Activated B cell treated with CpG ODN at 0.5 μM for 24 hours (primary cell): ENCODE measurements around the gene TFF2. TPM values are rescaled to one million over a fixed set of nuclear protein-coding genes. Genes with fewer than 3 reads are reported as not detected.

Experiments
- ATAC-seq: fragments of 200-7000 bp; cut with Tn5 transposase; one replicate; pipeline ENCODE4 v1.10.0; 2021; ENCODE audit warnings: low read depth, mild to moderate bottlenecking, moderate library complexity
- CTCF ChIA-PET: fragments of 350-600 bp; sonication (Branson Sonifier 250); formaldehyde crosslinking; loops from one replicate; lab custom pipeline; 2021; ENCODE audit warnings: antibody characterized with exemption; lab: Charles Lee
- POLR2A ChIA-PET: fragments of 350-600 bp; sonication (Branson Sonifier 250); formaldehyde crosslinking; loops from one replicate; lab custom pipeline; 2021; ENCODE audit warnings: antibody characterized with exemption; lab: Charles Lee
- DNase-seq: peaks from one replicate; pipeline ENCODE4 v3.0.0; 2022
- H3K27ac Mint-ChIP-seq: one replicate; pipeline ENCODE4 v1.8.0; 2020; ENCODE audit warnings: mixed read lengths
- H3K27me3 Mint-ChIP-seq: one replicate; pipeline ENCODE4 v1.8.0; 2021; ENCODE audit warnings: mixed read lengths
- H3K36me3 Mint-ChIP-seq: one replicate; pipeline ENCODE4 v1.8.0; 2021; ENCODE audit warnings: low read depth, mixed read lengths
- H3K4me1 Mint-ChIP-seq: one replicate; pipeline ENCODE4 v1.8.0; 2021; ENCODE audit warnings: mixed read lengths
- H3K4me3 Mint-ChIP-seq: one replicate; pipeline ENCODE4 v1.8.0; 2020; ENCODE audit warnings: mild to moderate bottlenecking, mixed read lengths
- H3K9me3 Mint-ChIP-seq: one replicate; pipeline ENCODE4 v1.8.0; 2020; ENCODE audit warnings: mixed read lengths
- CTCF ChIP-seq: fragments of 200-600 bp; IDR thresholded peaks from one replicate; pipeline ENCODE4 v1.8.0; 2022; ENCODE audit warnings: antibody characterized with exemption, mild to moderate bottlenecking
- intact Hi-C: fragments of 100-400 bp; cut with micrococcal nuclease; formaldehyde crosslinking; loops from one replicate; pipeline ENCODE4 v1.15.1; 2024
- total RNA-seq: library from RNA; stranded (reverse); gene quantifications from 2 replicates; pipeline ENCODE4 v1.2.3, GENCODE V29; 2022

TFF2 gene
- total RNA-seq, 1 donor from 2014 or later = not detected

DNA sequence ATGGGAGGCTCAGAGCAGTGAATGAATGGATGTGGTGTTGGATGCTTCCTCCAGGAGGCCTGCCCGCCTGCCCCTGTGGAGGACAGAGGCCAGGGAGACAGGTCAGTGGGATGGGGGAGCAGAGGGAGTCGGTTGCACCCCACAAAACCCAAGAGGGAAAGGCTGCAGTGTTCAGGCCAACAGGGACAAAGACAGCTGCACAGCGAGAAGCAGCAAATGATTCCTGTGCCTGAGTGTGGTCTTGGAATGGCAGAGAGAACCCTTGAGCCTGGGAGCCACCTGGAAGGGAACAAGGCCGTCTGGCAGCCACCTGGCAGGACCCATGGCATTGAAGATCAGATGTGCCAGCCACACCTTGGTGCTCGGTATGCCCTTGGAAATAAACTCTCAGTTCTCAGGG, 43.7 kb downstream of the TFF2 start:
- no peak overlapping the region for H3K27ac Mint-ChIP-seq
- no peaks in the 10 kb centered on the region for H3K36me3 Mint-ChIP-seq
- peaks cover 18% of the 10 kb centered on the region for H3K27me3 Mint-ChIP-seq
- H3K4me3 Mint-ChIP-seq = no peak overlapping the region
- POLR2A ChIA-PET = no interaction called here
- no peaks in the 10 kb centered on the region for H3K9me3 Mint-ChIP-seq
- intact Hi-C loops = no loop called here
- no peak for ATAC-seq
- no peak for TF ChIP-seq CTCF
- CTCF ChIA-PET = no interaction called here
- DNase-seq = peak; percentile 1
- peaks cover 6% of the 10 kb centered on the region for H3K4me1 Mint-ChIP-seq

GRCh38 chr21:42306366-42307035, 44.3 kb downstream of the TFF2 start:
- Mint-ChIP-seq H3K9me3 (no peaks in the 10 kb centered on the region), H3K36me3 (no peaks in the 10 kb centered on the region), H3K27me3 (peaks cover 18% of the 10 kb centered on the region), H3K4me3 (no peak overlapping the region), H3K27ac (no peak overlapping the region), H3K4me1 (peaks cover 6% of the 10 kb centered on the region)
- intact Hi-C loops = no loop called here
- POLR2A ChIA-PET = no interaction called here
- CTCF ChIA-PET = no interaction called here
- DNase-seq = peak; percentile 8
- TF ChIP-seq CTCF = no peak
- ATAC-seq = no peak

GRCh38 chr21:42305707-42306147, 45.1 kb downstream of the TFF2 start:
- intact Hi-C loops = no loop called here
- Mint-ChIP-seq H3K4me3 (no peak overlapping the region), H3K27ac (no peak overlapping the region), H3K4me1 (peaks cover 6% of the 10 kb centered on the region), H3K27me3 (peaks cover 18% of the 10 kb centered on the region), H3K9me3 (no peaks in the 10 kb centered on the region), H3K36me3 (no peaks in the 10 kb centered on the region)
- ChIA-PET POLR2A (no interaction called here), CTCF (no interaction called here)
- DNase-seq (peak; percentile 8), ATAC-seq (no peak)
- no peak for TF ChIP-seq CTCF

DNA sequence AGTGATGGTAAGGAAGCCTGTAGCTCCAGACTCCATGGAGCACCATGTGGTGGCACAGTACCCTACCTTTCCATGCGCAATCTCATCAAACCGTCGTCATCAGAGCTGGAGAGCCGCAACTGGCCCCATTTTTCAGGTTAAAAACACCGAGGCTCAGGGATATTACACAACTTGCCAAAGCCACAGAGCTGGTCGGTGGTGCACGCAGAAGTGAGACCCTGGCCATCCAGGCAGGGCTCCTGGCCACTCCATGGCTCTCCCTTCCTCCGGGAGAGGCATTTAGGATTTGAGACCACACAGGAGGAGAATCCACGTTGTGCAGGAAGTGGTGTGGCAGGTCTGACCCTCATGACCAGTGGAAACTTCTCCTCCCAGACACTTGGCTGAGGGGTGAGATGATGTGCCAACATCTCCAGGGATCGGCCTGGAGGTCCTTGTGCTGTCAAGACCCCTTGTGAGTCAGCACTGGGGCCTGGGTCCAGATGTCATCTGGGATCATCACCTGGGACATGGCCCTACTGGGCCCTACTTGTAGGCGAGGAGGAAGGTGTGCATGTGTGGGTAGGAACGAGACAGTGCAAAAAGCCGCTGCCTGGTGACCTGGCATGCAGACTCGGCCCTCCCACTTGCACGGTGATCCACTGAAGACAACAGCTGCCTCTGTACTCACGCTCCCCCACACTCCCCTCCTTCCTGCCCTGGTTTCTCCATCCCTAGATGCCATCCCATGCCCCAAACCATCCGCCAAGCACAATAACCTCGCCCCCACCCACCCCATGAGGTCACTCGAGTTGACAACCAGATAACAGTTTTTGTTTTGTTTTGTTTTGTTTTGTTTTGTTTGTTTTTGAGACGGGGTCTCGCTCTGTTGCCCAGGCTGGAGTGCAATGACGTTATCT, 46.0 kb downstream of the TFF2 start:
- ATAC-seq (no peak), DNase-seq (no peak)
- Mint-ChIP-seq H3K27me3 (peaks cover 18% of the 10 kb centered on the region), H3K4me1 (peaks cover 6% of the 10 kb centered on the region), H3K27ac (no peak overlapping the region), H3K4me3 (no peak overlapping the region), H3K36me3 (no peaks in the 10 kb centered on the region), H3K9me3 (no peaks in the 10 kb centered on the region)
- ChIA-PET POLR2A (no interaction called here), CTCF (no interaction called here)
- no peak for TF ChIP-seq CTCF
- intact Hi-C loops = no loop called here

- Mint-ChIP-seq H3K36me3 (no peaks in the 10 kb centered on the region), H3K27me3 (peaks cover 15% of the 10 kb centered on the region), H3K4me3 (no peak overlapping the region), H3K27ac (no peak overlapping the region), H3K9me3 (no peaks in the 10 kb centered on the region), H3K4me1 (no peaks in the 10 kb centered on the region)
- intact Hi-C loops = no loop called here
- ChIA-PET CTCF (no interaction called here), POLR2A (no interaction called here)
- ATAC-seq (no peak), DNase-seq (no peak)
- TF ChIP-seq CTCF = no peak
These were observed 47.4 kb downstream of the TFF2 start for GRCh38 chr21:42303443-42303842.
